ENCODE data around the gene DNAH7. TPM values are rescaled to one million over a fixed set of nuclear protein-coding genes. Genes with fewer than 3 reads are reported as not detected.

The DNAH7 gene
- total and polyA plus RNA-seq, 9 of the 15 experiments (the other 6 are each of a cell fraction or from before 2014, with no cell fraction given): 0.03 to 0.42 (median 0.18) TPM

GRCh38 chr2:196096982-196097745, 28.5 kb upstream of the DNAH7 start:
- no peak overlapping the region for H3K4me3 ChIP-seq
- in situ Hi-C loops (cut with MboI): no loop called here
- no peaks in the 10 kb centered on the region for H3K79me2 ChIP-seq (ENCODE audit: control insufficient read depth, insufficient read depth, low read length)
- WGBS (ENCODE audit: insufficient coverage, low coverage, missing lambda C conversion rate): 25% methylated on average over 4 of the region's 5 CpGs
- H4K20me1 ChIP-seq (replicated peaks; ENCODE audit: control insufficient read depth, insufficient read depth, low read length): no peaks in the 10 kb centered on the region
- no peaks in the 10 kb centered on the region for H3K9me1 ChIP-seq (ENCODE audit: control insufficient read depth, insufficient read depth, low read length)
- FAIRE-seq (no peak), ATAC-seq (peak; percentile 57), DNase-seq (ENCODE audit: extremely low read depth in 1 of 4, low spot score in 3 of 4) (peak in 1 of 4 experiments; percentile 49)
- H2AFZ ChIP-seq (ENCODE audit: low read depth, low read length): peak overlapping the region; percentile 72
- no peak overlapping the region for H3K9ac ChIP-seq (ENCODE audit: insufficient read depth in 1 of 2, low read depth in 2 of 2, low read length in 2 of 2)
- peaks cover 0 to 22% of the 10 kb centered on the region in 2 experiments; a peak in 4 of 5 replicates for H3K4me1 ChIP-seq (replicated peaks in 1 of 2; ENCODE audit: control insufficient read depth in 2 of 2, insufficient read depth in 2 of 2, low read length in 2 of 2)
- no peaks in the 10 kb centered on the region for H3K9me3 ChIP-seq (replicated peaks; ENCODE audit: control insufficient read depth, insufficient read depth, low read depth, low read length)
- ChIA-PET CTCF (ENCODE audit: low intra/inter-chr PET ratio) (no interaction called here), POLR2A (interaction anchor here (1.2 kb wide), 1 partner anchor 21 kb away, joined by 4 read pairs; no protein-coding TSS in a partner anchor)
- intact Hi-C loops (cut with micrococcal nuclease): no loop called here
- H3K4me2 ChIP-seq (ENCODE audit: insufficient read depth, low read length): 0 out of 2 replicates have a peak overlapping the region, but pooled peaks have one; percentile 11
- no peak overlapping the region for H3K27ac ChIP-seq (ENCODE audit: extremely low read depth, low read depth, low read length)
- no TSS peak for BruUV-seq (replicated peaks)
- no peaks in the 10 kb centered on the region for H3K27me3 ChIP-seq (ENCODE audit: control insufficient read depth in 2 of 2, insufficient read depth in 2 of 2, low read length in 2 of 2)
- TF ChIP-seq SOX6 (IDR thresholded peaks at IDR 0.05) (0 out of 2 replicates have a peak, but pooled peaks have one; percentile 16), CBX2 (IDR thresholded peaks at IDR 0.05; ENCODE audit: insufficient read depth, low read length, poor library complexity, severe bottlenecking) (no peak)
- H3K36me3 ChIP-seq (ENCODE audit: control insufficient read depth, insufficient read depth, low read length): no peaks in the 10 kb centered on the region

- no peak for ATAC-seq
- TF ChIP-seq ARID3A (IDR thresholded peaks at IDR 0.05; ENCODE audit: borderline replicate concordance, low read depth, low read length): no peak
- no peak for TF ChIP-seq STAT6 (CRISPR knock-in tag; IDR thresholded peaks at IDR 0.05)
- no peak for TF ChIP-seq BRCA1 (IDR thresholded peaks at IDR 0.05)
- TF ChIP-seq BRCA1 (CRISPR knock-in tag; IDR thresholded peaks at IDR 0.05): no peak
- no peak for TF ChIP-seq SIRT6 (IDR thresholded peaks at IDR 0.05; ENCODE audit: low read depth, low read length)
- no peak for TF ChIP-seq CSDE1 (IDR thresholded peaks at IDR 0.05)
- no peak for TF ChIP-seq CREM (IDR thresholded peaks at IDR 0.05; ENCODE audit: low read depth)
- TF ChIP-seq HDAC2 (IDR thresholded peaks at IDR 0.05): no peak
- TF ChIP-seq TEAD4 (IDR thresholded peaks at IDR 0.05; ENCODE audit: low read length): no peak
- no peak for TF ChIP-seq TEAD4 (CRISPR knock-in tag; IDR thresholded peaks at IDR 0.05; ENCODE audit: borderline replicate concordance)
Measured at GRCh38 chr2:196096264-196096663, 27.6 kb upstream of the DNAH7 start.

More at GRCh38 chr2:196096264-196096663, 27.6 kb upstream of the DNAH7 start:
- no peaks in the 10 kb centered on the region for H3K36me3 ChIP-seq (ENCODE audit: control insufficient read depth, insufficient read depth, low read length)
- DNase-seq (ENCODE audit: extremely low read depth in 1 of 4, low spot score in 3 of 4) (no peak), FAIRE-seq (no peak)
- H3K27ac ChIP-seq (ENCODE audit: extremely low read depth, low read depth, low read length): no peak overlapping the region
- no peaks in the 10 kb centered on the region for H4K20me1 ChIP-seq (replicated peaks; ENCODE audit: control insufficient read depth, insufficient read depth, low read length)
- CTCF ChIA-PET (ENCODE audit: low intra/inter-chr PET ratio): no interaction called here
- no peaks in the 10 kb centered on the region for H3K9me1 ChIP-seq (ENCODE audit: control insufficient read depth, insufficient read depth, low read length)
- no TSS peak for BruUV-seq (replicated peaks)
- no peak overlapping the region for H2AFZ ChIP-seq (ENCODE audit: low read depth, low read length)
- no peak overlapping the region for H3K9ac ChIP-seq (ENCODE audit: insufficient read depth in 1 of 2, low read depth in 2 of 2, low read length in 2 of 2)
- peaks cover 0 to 15% of the 10 kb centered on the region in 2 experiments; a peak in 4 of 5 replicates for H3K4me1 ChIP-seq (replicated peaks in 1 of 2; ENCODE audit: control insufficient read depth in 2 of 2, insufficient read depth in 2 of 2, low read length in 2 of 2)
- no peaks in the 10 kb centered on the region for H3K27me3 ChIP-seq (ENCODE audit: control insufficient read depth in 2 of 2, insufficient read depth in 2 of 2, low read length in 2 of 2)
- H3K79me2 ChIP-seq (ENCODE audit: control insufficient read depth, insufficient read depth, low read length): no peaks in the 10 kb centered on the region
- intact Hi-C loops (cut with micrococcal nuclease) (no loop called here), in situ Hi-C loops (cut with MboI) (no loop called here)
- H3K4me2 ChIP-seq (ENCODE audit: insufficient read depth, low read length): no peak overlapping the region
- WGBS (ENCODE audit: insufficient coverage, low coverage, missing lambda C conversion rate): 55% methylated on average over 4 of the region's 4 CpGs
- H3K4me3 ChIP-seq: no peak overlapping the region
- H3K9me3 ChIP-seq (replicated peaks; ENCODE audit: control insufficient read depth, insufficient read depth, low read depth, low read length): no peaks in the 10 kb centered on the region
- POLR2A ChIA-PET: no interaction called here

Measured in K562 (cell line).